Progenitor cell of endocrine pancreas (in vitro differentiated cells): ENCODE results near the gene DNAJA3. TPM values are rescaled to one million over a fixed set of nuclear protein-coding genes. Genes with fewer than 3 reads are reported as not detected.

Experiments used
- DNase-seq: peaks from one replicate; pipeline ENCODE4 v3.0.0; 2021; ENCODE audit warnings: low spot score; ENCODE audit not compliant: unreplicated experiment
- H3K27ac Mint-ChIP-seq: 2 replicates; pipeline ENCODE4 v1.8.0; 2021; ENCODE audit warnings: mild to moderate bottlenecking, moderate library complexity, mixed read lengths
- H3K27me3 Mint-ChIP-seq: 2 replicates; pipeline ENCODE4 v1.8.0; 2021; ENCODE audit warnings: mixed read lengths
- H3K36me3 Mint-ChIP-seq: 2 replicates; pipeline ENCODE4 v1.8.0; 2022; ENCODE audit warnings: mixed read lengths; ENCODE audit not compliant: insufficient read depth
- H3K4me1 Mint-ChIP-seq: 2 replicates; pipeline ENCODE4 v1.8.0; 2021; ENCODE audit warnings: low read depth, mixed read lengths
- H3K4me3 Mint-ChIP-seq: 2 replicates; pipeline ENCODE4 v1.8.0; 2021; ENCODE audit warnings: low read depth, mild to moderate bottlenecking, moderate library complexity, mixed read lengths
- H3K9me3 Mint-ChIP-seq: 2 replicates; pipeline ENCODE4 v1.8.0; 2021; ENCODE audit warnings: low read depth, mixed read lengths
- total RNA-seq: library from RNA; stranded (reverse); gene quantifications from 2 replicates; pipeline ENCODE4 v1.2.1, GENCODE V29; 2021
- TF ChIP-seq, protein P1 (sequence below): fragments of 200-600 bp; sonication (generic); IDR thresholded peaks from one replicate; pipeline ENCODE4 v1.5.0; 2021; ENCODE audit warnings: antibody characterized with exemption, mild to moderate bottlenecking; ENCODE audit not compliant: unreplicated experiment

DNAJA3 gene
- total RNA-seq, 1 donor from 2014 or later: 42.3 TPM

DNA sequence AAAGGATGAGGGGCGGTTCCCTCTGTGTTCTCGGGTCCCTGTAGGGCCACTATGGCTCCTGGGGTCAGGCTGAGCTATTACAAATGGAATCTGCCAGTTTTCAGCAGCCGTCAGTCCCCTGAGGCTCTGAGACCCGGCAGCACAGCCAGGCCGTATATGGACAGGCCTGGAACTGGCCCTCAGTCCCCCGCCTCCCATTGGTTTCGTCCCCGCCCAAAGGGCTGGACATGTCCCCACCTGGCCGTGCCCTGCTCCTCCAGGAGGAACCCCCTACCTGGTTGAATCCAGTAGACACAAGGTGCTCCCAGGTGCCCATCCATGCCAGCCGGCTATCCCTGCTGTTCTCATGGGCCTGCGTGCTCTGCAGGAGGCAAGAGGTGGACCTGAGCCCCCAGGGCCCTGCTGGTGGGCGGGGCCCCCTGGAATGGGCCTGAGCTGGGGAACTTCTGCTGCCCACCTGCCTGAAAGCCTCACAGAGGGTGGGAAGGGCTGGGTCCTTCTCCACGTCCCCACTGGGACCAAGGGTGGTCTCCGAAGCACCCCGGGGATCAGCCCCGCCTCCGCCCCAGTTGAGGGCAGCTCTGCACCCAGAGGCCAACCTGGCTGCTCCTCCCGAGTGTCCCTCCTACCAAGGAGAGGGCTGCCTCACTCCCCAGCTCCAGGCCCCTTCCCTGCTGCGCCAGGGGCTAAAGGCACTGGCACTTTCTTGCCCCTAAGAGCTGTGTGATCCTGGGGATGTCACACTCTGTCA, 37.2 kb upstream of the DNAJA3 start:
- Mint-ChIP-seq H3K4me1 (peaks cover 10% of the 10 kb centered on the region), H3K36me3 (no peaks in the 10 kb centered on the region), H3K4me3 (no peak overlapping the region), H3K9me3 (no peaks in the 10 kb centered on the region), H3K27ac (no peak overlapping the region), H3K27me3 (no peaks in the 10 kb centered on the region)
- DNase-seq: no peak
- TF ChIP-seq, protein P1, sequence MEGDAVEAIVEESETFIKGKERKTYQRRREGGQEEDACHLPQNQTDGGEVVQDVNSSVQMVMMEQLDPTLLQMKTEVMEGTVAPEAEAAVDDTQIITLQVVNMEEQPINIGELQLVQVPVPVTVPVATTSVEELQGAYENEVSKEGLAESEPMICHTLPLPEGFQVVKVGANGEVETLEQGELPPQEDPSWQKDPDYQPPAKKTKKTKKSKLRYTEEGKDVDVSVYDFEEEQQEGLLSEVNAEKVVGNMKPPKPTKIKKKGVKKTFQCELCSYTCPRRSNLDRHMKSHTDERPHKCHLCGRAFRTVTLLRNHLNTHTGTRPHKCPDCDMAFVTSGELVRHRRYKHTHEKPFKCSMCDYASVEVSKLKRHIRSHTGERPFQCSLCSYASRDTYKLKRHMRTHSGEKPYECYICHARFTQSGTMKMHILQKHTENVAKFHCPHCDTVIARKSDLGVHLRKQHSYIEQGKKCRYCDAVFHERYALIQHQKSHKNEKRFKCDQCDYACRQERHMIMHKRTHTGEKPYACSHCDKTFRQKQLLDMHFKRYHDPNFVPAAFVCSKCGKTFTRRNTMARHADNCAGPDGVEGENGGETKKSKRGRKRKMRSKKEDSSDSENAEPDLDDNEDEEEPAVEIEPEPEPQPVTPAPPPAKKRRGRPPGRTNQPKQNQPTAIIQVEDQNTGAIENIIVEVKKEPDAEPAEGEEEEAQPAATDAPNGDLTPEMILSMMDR: no peak

DNA sequence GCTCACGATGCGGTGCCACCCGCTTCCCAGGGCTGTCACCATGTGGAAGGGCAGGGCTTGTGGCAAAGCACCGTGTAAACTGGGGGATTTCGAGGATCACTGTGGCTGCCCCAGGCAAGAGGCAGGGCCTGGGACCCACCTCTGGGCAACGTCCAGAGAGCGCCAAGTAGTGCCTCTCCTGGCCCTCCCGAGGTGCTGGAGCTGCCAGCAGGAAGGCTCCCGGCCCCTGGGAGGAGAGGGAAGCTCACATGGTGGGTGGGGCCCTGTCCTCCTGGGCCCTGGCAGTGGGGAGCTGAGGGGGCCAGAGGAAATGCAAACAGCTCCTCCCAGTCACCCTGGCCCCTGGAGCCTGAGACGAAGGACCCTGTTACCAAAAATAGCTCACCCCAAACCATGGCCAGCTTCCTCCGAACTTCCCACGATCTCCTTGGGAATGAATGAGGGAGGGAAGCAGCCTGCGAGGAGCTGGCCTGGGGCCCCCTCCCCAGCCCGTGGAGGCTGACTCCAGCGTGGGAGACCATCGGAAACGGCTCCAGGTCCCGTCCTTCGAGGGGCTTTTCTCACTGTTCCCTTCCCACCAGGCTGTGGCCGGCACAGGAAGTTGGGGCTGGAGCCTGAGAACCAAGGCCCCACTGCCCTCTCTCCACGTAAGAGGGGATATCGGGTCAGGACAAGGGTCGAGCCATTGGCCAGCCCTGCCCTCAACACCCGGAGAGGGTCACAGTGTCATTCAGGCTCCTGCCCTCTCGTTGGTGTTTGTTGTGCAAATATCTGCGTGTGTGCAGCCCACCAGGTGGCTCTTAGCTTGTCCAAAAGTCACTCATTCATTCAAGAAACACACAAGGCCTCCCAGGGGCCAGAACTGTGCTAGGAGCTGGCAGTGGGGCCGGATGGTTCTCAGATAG, 36.4 kb upstream of the DNAJA3 start:
- no peak for DNase-seq
- H3K9me3 Mint-ChIP-seq: no peaks in the 10 kb centered on the region
- H3K27me3 Mint-ChIP-seq: no peaks in the 10 kb centered on the region
- no peaks in the 10 kb centered on the region for H3K36me3 Mint-ChIP-seq
- no peak overlapping the region for H3K27ac Mint-ChIP-seq
- TF ChIP-seq, protein P1: no peak
- H3K4me3 Mint-ChIP-seq: no peak overlapping the region
- H3K4me1 Mint-ChIP-seq: peaks cover 10% of the 10 kb centered on the region

DNA sequence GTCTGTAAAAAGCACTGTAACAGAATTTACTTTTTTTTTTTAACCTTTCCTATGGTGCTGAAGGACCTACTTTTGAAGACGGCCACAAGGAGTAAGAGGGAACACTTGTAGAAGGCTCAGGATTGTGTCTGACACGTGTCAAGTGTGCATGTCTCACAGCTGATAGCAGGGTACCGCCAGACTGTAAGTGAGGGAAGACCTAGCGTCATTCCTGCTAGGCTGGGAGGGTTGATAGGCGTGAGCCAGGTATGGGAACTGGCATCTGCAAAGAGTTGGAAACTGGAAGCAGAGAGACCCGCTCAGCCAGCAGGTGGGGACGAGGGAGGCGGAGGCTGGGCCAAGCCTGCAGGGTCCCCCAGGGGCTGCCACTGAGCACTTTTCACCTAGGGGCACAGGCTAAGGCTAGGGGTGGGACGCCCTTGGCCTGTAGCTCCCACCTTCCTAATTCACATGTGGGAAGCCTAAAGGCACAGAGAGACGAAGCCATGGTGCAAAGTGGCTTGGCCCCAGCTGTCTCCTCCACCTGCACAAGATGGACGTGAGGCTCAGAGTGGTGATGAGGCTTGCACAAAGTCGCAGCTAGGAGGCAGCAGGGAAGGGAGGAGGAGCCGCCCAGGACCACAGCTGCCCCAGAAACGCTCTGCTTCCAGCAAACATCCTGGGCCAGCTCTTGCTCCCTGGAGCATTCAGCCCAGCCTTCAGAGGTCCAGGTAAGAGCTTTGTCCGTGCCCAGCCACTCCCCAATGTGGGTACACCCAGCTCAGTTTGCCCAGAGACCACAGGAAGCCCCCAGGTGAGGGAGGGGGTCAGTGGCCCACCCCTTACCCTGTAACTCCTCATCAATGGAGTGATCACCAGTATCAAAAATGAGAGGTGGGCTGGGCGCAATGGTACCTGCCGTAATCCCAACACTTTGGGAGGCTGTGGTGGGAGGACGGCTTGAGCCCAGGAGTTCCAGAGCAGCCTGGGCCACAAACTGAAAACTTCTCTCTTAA, 35.1 kb upstream of the DNAJA3 start:
- TF ChIP-seq, protein P1: peak; percentile 19
- Mint-ChIP-seq H3K27ac (no peak overlapping the region), H3K4me1 (peaks cover 10% of the 10 kb centered on the region), H3K36me3 (no peaks in the 10 kb centered on the region), H3K27me3 (no peaks in the 10 kb centered on the region), H3K9me3 (no peaks in the 10 kb centered on the region), H3K4me3 (no peak overlapping the region)
- DNase-seq: no peak

DNA sequence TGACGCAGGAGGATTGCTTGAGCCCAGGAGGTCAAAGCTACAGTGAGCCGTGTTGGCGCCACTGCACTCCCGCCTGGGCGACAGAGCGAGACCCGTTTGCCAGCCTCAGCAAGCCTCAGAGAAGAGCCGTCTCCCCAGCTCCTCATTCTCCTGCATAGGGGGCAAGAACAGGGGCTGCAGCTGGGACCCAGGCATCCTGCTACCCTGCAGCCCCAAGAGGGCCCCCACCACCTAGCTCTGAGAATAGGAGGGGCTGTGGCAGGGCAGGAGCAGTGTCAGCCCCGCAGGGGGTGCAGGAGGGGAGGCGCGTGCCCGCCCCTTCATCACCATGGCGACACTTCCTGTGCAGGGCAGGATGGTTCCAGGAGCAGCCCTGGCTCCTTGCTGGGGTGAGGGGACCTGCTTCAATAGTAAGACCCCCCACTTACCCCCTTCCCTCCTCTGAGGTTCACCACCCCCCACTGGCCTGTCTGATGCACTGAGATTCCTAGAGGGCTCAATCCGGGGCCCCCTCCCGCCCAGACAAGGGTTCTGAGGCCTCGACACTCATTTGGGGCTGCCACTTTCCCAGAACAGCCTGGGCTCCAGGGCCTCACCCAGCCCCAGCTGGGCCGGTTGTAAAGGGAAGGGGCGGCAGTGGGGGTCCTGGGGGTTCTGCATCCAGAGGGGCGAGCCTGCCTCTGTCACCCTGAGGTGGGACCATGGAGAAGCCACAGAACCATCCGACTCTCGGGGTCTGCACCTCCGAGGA, 33.9 kb upstream of the DNAJA3 start:
- no peaks in the 10 kb centered on the region for H3K9me3 Mint-ChIP-seq
- H3K27ac Mint-ChIP-seq: no peak overlapping the region
- TF ChIP-seq, protein P1: no peak

More for the DNA sequence above, 33.9 kb upstream of the DNAJA3 start:
- Mint-ChIP-seq H3K27me3 (no peaks in the 10 kb centered on the region), H3K36me3 (no peaks in the 10 kb centered on the region), H3K4me1 (peaks cover 10% of the 10 kb centered on the region), H3K4me3 (no peak overlapping the region)
- no peak for DNase-seq
